Measurements from ENCODE around the gene PANX1.

DNA sequence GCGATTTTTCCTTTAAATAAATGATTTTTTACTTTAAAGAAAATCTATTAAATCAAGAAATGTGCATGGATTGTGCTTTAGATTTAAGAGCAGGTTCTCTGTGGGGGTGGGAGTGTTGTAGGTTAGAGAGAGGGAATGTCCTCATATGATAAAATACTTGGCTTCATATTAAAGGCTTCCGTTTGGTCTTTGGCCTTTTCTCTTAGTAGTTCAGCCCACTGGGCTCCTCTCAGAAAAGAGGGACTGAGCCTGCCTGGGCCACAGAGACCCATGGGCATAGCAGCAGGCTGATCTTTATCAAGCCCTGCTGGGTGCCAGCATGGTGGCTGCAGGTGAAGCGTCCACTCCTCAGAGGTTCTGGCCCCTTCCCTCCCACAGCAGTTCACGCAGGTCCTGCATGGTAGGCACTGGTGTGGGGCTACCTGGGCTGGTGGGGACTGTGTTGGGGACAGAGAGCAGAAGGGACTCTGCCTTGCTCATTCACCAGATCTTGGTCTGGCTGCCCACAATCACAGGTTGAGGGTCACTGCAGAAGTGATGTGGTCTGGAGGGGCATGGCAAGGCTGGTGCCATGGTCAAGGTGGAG lies 4.3 kb downstream of the PANX1 start:
- TF ChIP-seq, protein P1, sequence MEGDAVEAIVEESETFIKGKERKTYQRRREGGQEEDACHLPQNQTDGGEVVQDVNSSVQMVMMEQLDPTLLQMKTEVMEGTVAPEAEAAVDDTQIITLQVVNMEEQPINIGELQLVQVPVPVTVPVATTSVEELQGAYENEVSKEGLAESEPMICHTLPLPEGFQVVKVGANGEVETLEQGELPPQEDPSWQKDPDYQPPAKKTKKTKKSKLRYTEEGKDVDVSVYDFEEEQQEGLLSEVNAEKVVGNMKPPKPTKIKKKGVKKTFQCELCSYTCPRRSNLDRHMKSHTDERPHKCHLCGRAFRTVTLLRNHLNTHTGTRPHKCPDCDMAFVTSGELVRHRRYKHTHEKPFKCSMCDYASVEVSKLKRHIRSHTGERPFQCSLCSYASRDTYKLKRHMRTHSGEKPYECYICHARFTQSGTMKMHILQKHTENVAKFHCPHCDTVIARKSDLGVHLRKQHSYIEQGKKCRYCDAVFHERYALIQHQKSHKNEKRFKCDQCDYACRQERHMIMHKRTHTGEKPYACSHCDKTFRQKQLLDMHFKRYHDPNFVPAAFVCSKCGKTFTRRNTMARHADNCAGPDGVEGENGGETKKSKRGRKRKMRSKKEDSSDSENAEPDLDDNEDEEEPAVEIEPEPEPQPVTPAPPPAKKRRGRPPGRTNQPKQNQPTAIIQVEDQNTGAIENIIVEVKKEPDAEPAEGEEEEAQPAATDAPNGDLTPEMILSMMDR (conservative IDR thresholded peaks at IDR 0.05): no peak
- no peak for TF ChIP-seq ZFX (IDR thresholded peaks at IDR 0.05)
